GM10266 (cell line): ENCODE data around the gene CORO1C.

Experiments used
- DNase-seq: peaks from one replicate; pipeline ENCODE4 v3.0.0; 2012; ENCODE audit errors: extremely low spot score
- CTCF ChIP-seq: IDR thresholded peaks from 2 replicates; pipeline ENCODE4 v1.5.1; 2012; ENCODE audit warnings: mild to moderate bottlenecking, low read depth; ENCODE audit not compliant: control insufficient read depth, insufficient read depth; ENCODE audit errors: missing control alignments

The CORO1C gene

GRCh38 chr12:108731105-108731865, at the start of gene CORO1C:
CORO1C (minus strand) TSS chr12:108731518; CDS start chr12:108701318, 30,200 bp downstream.
- DNase-seq, result peak; percentile 96
- TF ChIP-seq CTCF, result peak; percentile 80

GRCh38 chr12:108779998-108780688, 48.8 kb upstream of the CORO1C start:
- DNase-seq, result no peak
- no peak for TF ChIP-seq CTCF

- no peak for TF ChIP-seq CTCF
- DNase-seq, result no peak
Measured at GRCh38 chr12:108778053-108778452, 46.7 kb upstream of the CORO1C start.

- DNase-seq, result no peak
- no peak for TF ChIP-seq CTCF
Measured at GRCh38 chr12:108777156-108777555, 45.8 kb upstream of the CORO1C start.

GRCh38 chr12:108773798-108774788, 42.8 kb upstream of the CORO1C start:
- DNase-seq, result no peak
- TF ChIP-seq CTCF, result no peak

GRCh38 chr12:108772891-108773797, 41.8 kb upstream of the CORO1C start:
- TF ChIP-seq CTCF, result no peak
- no peak for DNase-seq
